DMS53 (cell line): ENCODE results near the gene GLYR1.

Source experiments
- DNase-seq: peaks from one replicate; lab custom pipeline; 2025; lab: John Stamatoyannopoulos, UW

Gene GLYR1

DNA sequence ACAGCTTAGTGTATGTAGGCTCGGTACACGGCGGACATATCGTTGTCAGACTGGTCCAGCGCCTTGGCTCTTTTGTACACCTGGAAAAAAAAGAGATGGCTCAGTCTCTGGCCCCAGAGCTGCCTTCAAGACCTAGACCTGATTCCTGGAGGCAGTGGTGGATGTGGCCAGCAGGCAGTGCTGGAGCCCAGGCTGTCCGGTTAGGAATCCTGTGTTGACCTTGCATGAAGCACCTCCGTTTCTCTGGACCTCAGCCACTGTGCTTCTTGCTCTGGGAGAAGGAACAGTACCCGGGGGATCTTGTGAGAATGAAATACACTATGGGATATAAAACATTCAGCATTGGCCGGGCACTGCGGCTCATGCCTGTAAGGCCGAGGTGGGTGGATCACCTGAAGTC lies 41.9 kb downstream of the GLYR1 start:
- DNase-seq = peak; percentile 20

DNA sequence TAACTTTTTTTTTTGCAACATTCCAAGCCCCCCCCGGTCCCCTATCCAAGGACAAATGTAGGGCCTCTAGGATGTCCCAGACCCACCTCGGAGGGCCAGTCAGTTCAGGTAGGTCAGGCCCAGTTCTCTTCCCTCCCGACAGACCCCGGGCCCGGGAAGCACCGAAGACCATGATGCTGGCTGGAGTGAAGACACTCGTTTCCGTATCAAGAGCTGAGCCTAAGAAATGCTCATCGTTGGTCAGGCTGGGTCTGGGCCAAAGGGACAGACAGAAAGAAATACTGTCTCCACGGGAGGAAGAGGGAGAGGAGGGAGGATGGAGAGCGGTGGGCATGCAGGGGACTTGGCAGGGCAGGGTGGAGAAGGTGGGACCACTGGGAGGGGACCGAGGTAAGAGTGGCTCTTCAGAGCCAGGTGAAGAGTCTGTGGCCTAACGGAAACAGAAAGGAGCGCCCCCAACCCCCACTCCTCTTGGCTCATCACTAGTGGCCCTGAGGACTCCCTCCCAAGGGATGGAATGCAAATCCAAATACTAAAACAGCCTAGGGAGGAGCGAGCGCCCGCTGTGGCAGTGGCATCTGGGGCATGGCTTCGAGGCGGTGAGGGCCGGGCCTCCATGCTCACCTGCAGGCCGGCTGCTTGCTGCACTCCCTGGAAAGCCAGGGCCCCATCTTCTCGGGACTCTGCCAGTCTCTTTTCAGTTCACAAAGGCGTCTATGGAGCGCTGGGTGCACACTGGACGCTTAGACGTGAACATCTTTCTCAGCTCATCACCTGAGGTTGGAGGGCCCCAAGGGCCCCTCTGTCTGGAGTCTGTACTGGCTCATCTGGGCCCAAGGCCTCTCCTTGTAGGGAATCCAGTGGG lies 43.0 kb downstream of the GLYR1 start:
- no peak for DNase-seq

GRCh38 chr16:4803401-4803844 lies 43.7 kb downstream of the GLYR1 start:
- DNase-seq = peak; percentile 28

- peak; percentile 95 for DNase-seq
Measured at GRCh38 chr16:4802659-4803287, 44.3 kb downstream of the GLYR1 start.

- DNase-seq = peak; percentile 97
Measured at GRCh38 chr16:4801962-4802658, 45.0 kb downstream of the GLYR1 start, which contains the start of gene ROGDI. Gene ROGDI, minus strand, starts transcription at chr16:4802633. Its CDS starts 62 bp downstream, at chr16:4802571.

DNA sequence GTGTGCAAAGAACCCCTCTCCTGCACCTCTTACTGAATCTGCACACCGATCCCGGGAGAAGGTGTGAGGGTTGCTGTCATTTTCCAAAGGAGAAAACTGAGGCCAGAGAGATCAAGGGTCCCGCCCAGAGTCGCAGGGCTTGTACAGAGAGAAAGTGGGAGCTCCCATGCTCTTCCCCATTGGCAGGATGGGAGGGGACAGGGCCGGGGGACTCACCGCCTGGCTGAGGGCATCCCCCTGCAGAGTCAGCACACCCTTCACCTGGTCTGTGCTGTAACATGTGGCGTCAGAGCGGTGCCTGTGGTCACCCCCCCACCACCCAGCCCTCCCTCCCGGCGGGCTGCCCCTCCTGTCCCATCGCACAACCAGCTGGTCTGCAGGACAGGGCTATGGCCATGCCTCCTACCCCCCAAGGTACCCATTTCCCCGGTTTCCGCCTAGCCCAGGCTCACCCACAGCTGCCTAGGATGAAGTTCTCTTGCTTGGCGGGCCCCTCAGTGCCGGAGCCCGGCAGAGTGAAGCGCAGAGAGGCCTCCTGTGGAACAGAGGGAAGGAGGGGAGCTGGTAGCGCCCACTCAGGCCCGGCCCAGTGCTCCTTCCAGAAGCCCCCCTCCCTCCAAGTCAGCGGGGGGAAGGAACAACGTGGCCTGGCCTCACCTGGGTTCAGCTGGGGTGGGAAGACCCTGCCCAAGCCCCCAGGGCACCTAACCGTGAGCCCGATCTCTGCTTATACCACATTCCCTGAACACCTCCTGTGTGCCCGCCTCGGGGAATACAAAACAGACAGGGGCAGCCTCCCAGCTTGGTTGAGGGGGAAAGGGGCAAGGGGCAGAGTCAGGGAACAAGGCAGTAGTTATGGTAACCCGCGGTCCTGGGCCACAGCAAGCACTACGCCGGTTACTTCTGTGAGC lies 45.8 kb downstream of the GLYR1 start:
- peak; percentile 45 for DNase-seq

- DNase-seq = peak; percentile 94
Measured at GRCh38 chr16:4800290-4801041, 46.6 kb downstream of the GLYR1 start.

DNA sequence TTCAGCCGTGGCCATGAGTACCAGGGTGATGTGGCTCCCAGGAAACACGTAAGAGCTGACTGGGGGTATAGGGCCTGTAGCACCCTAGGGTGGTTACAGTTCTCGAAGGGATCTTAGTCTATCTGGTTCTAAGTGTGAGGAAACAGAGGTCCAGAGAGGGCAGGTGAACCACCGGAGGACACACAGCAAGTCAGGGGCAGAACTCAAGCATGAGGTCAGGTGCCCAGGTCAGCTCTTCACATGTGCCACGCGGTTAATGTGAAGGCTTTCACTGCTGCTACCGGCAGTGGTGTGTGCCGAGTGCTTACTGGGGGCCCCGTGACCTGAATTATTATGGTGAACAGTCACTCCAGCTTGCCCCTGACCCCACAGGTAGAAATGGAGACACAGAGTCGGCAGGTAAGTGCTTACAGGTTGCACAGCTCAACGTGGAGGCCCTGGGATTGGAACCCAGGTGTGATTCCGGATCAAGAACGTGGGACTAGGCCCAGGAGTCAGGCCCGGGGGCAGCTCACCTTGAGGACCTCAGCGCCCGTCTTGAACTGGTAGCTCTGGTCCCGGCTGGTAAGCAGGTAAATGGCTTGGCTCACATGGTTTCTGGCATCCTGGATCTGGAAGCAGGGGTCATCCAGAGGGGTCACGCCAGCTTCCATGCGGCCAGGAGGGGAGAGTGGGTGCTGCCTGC lies 47.8 kb downstream of the GLYR1 start:
- DNase-seq = no peak

DNA sequence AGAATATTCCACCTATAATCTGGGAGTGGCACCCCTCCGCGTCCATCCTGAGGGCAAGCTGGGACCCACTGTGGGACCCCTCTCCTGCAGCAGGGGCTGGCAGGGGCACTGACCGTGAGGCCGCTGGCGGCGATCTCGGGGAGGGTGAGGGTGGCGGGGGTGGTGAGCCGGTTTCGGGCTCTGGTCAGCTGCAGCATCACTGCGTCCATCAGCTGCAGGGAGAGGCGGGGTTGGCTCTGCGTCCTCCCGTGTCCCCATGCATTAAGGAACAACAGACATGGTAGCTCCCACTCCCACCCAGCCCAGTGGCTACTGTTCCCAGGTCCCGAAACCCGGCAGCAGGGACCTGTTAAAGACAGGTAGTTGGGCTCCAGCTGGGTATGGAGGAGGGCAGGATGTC lies 48.6 kb downstream of the GLYR1 start:
- no peak for DNase-seq

DNA sequence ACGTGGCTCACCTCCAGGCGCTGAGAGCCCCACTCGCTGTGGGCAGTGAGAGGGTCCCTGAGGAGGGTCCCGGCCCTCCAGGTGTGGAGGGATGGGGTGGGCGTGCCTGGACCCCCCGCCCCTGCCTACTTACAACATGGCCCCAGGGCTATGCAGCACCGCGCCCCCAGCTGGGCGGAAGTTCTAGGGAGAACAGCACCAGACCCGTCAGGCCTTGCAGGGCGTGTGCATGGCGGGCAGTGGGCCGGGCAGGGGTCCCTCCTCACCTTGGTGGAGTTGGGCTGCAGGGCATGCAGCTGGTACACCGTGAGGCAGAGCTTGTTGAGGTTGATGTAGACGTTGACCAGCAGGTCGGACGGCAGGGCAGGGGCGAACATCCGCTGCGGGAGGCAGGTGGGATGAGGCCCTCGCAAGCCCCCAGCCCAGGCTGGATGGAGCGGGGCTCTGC lies 49.3 kb downstream of the GLYR1 start:
- no peak for DNase-seq

DNA sequence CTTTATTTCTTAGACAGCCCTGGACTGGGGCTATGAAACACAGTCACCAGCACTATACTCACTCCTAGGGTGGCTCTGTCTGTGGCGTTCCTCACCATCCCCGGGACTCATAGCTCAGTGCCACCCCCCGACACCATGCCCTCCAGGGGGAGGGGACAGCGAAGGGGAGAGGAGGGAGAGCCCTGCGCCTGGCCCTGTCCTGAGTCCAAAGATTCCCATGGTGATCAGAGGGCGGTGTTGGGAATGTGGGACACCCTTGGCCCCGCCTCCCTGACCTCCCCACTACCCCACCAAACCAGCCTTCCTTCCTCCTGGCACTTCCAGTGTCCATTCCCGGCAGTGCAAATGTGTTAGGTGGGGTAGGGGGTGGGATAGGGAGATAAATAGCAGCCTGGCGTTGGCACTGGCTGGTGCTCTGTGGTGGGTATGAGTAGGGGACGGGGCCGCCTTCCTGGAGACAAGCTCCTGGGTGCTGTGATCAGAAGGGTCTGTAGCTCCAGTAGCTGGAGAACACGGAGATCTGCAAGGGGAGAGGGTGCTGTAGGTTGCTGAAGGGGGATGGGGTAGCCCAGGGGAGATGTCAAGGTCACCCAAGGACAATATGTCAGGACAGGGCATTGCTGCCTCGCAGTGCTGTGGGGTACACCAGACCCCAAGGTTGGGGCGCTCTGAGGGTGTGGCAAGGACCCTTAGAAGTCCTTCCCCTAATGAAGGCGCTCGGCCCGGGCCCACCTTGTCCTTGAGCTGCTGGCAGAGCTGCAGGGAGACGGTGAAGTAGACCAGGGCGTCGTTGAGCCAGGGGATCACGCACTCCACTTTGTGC lies 49.9 kb downstream of the GLYR1 start:
- DNase-seq = no peak

DNA sequence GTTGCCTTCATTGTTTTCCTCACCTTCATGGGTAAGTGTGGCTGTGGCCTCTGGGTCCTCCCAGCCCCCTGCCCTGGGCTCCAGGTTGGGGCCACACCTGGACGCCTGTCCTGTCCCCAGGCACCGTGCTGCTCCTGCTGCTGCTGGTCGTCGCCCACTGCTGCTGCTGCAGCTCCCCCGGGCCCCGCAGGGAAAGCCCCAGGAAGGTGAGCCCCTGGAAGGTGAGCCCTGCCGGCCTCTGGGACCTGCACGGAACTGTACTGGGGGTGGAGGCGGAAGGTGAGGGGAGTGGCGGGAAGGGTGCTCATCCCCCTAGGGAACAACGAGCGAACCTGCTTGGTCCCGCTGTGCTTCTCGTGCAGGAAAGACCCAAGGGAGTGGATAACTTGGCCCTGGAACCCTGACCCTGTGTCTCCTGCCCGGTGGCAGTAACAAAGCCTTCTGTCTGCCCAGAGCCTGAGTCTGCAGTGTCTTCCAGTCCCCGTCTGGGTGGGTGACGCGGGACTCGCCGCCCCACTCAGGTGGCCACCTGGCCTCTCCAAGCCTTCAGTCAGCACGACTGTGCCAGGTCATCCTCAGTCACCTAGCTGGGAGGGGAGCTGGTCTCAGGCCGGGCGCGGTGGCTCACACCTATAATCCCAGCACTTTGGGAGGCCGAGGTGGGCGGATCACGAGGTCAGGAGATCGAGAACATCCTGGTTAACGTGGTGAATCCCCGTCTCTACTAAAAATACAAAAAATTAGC lies 51.1 kb downstream of the GLYR1 start:
- DNase-seq = peak; percentile 56

- peak; percentile 90 for DNase-seq
Measured at GRCh38 chr16:4795181-4795827, 51.8 kb downstream of the GLYR1 start, which contains the start of gene SMIM22. Gene SMIM22, plus strand, starts transcription at chr16:4795369. Its CDS starts 366 bp downstream, at chr16:4795735.

DNA sequence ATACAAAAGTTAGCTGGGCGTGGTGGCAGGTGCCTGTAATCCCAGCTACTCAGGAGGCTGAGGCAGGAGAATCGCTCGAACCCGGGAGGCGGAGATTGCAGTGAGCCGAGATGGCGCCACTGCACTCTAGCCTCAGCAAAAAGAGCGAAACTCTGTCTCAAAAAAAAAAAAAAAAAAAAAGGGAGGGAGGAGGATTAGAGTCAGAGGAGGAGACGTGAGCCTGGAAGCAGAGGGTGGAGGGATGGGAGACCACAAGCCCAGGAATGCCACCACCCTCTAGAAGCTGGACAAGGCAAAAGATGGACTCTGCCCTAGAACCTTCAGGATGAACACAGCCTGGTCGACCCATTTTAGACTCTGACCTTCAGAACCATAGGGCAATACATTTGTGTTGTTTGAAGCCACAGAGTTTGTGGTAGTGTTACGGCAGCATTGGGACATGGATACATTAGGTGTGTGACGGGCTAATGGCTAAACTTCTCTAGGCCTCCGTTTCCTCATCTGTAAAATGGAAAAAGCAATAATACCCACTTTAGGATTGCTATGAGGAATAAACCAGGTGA lies 54.1 kb downstream of the GLYR1 start:
- no peak for DNase-seq

- DNase-seq = no peak
Measured at GRCh38 chr16:4790871-4791270, 56.2 kb downstream of the GLYR1 start.

DNA sequence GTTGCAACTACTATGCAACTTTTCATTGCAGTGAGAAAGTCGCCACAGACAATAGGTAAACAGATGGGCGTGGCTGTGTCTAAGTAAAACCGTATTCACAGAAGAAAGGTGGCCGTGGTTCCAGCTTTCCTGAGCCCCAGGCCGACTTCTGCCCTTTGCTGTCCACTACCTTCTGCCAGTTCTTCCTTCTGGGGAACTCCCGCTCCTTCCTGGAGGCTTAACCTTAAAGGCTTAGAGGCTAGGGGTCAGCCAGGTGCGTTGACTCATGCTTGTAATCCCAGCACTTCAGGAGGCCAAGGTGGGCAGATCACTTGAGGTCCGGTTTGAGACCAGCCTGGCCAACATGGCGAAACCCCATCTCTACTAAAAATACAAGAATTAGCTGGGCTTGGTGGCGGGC lies 56.8 kb downstream of the GLYR1 start:
- DNase-seq = no peak

- no peak for DNase-seq
Measured at GRCh38 chr16:4788910-4789309, 58.2 kb downstream of the GLYR1 start.

DNA sequence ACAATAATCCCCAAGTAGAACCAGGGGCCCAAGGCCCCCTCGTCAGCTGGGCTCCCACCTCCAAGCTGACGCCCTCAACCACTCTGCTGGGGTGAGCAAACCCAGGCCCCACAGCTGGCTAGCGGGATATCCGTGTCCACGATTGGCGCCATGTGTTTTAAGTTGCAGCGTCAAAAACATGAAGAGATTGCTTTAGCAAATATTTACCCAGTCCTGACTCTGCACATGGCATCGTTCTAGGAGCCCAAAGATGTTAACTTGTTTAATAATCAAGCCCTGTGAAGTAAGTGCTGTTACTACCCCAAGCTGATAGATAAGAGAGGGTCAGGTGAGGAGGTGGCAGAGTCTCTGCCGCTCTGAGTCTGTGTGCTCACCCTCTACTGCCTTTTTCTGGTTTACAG lies 58.6 kb downstream of the GLYR1 start:
- peak; percentile 58 for DNase-seq
